CD4-positive, alpha-beta T cell treated with Interleukin-15 for 4 hours (primary cell): ENCODE data around the gene GAS2L1.
"Not testable (repeated sequence)": the region's sequence is repeated elsewhere in the genome, so short reads cannot be mapped to it uniquely, and the experiment has no call there.

ENCODE experiments used
- DNase-seq: peaks from one replicate; pipeline ENCODE4 v3.0.0-alpha.2; 2020; ENCODE audit warnings: low spot score

The GAS2L1 gene

GRCh38 chr22:29342177-29342576, 35.7 kb downstream of the GAS2L1 start:
- no peak for DNase-seq

- DNase-seq = no peak
Observed at GRCh38 chr22:29342577-29343312, 36.3 kb downstream of the GAS2L1 start.

GRCh38 chr22:29343313-29343805, 36.9 kb downstream of the GAS2L1 start:
- no peak for DNase-seq

GRCh38 chr22:29344137-29344536, 37.7 kb downstream of the GAS2L1 start:
- no peak for DNase-seq

DNA sequence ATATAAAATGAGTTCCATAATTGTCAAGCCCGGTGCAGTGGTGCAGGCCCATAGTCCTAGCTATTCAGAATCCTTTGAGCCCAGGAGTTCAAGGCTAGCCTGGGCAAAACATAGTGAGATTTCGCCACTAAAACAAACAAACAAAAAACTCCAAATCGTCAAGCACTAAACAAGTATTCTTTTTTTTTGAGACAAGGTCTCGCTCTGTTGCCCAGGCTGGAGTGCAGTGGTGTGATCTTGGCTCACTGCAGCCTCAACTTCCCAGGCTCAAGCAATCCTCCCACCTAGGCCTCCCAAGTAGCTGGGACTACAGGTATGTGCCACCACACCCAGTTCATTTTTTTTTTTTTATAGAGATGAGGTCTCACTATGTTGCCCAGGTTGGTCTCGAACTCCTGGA, 38.4 kb downstream of the GAS2L1 start:
- DNase-seq = not testable (repeated sequence)

DNA sequence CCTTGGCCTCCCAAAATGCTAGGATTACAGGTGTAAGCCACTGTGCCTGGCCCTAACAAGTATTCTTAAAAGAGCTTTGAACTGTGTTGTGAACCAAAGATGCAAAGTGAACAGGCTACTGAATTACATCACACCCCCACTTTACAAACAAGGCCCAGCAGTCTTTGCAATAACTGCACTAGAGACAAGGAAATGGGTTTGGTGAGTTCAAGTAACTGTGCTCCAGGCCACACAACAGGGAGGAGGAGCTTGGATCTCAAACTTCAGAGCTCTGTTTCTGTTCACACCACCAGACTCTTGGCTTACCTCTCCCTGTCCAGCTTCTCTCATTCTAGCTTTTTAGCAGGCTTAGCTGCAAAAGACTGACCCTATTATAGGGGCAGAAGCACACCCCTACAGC, 39.5 kb downstream of the GAS2L1 start:
- DNase-seq = no peak

DNA sequence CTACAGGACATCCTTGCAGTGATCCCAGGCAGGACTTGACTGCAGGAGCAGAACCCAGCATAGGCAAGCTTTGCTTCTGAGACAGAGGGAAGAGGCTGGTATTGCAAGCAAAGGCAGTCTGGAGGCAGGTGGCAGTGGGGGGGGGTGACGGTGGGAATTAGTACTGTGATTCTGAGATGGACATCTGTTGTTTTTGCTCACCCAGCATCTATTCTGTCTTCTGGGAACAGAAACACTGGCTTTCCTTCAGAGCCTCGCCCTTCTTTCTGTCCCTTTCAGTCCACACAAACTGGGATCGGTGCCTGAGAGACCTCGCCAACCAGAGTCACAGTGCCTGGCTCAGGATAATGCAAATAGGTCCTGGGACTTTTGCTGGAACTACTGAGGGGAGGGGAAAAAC, 40.2 kb downstream of the GAS2L1 start:
- DNase-seq = no peak

GRCh38 chr22:29348041-29348440, 41.6 kb downstream of the GAS2L1 start:
- DNase-seq = no peak

GRCh38 chr22:29348956-29349355, 42.5 kb downstream of the GAS2L1 start:
- DNase-seq = no peak

DNA sequence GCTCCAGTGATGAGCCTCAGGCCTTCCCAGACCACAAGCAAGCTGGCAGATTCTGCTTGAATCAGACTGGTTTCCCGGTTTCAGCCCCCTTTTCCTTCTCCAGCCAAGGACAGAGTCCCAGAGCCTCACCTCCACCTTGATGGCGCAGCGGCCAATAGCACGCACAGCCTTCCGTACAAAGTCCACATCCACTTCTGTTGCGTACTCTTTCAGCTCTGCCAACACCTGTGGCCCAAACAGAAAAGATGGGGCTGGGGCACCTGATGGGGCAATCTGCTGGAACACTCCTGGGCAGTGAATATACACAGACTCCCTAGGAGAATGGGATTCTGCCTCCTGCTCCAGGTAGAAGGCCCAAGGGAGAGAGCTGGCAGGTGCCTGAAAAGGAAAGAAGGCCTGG, 44.6 kb downstream of the GAS2L1 start:
- no peak for DNase-seq

DNA sequence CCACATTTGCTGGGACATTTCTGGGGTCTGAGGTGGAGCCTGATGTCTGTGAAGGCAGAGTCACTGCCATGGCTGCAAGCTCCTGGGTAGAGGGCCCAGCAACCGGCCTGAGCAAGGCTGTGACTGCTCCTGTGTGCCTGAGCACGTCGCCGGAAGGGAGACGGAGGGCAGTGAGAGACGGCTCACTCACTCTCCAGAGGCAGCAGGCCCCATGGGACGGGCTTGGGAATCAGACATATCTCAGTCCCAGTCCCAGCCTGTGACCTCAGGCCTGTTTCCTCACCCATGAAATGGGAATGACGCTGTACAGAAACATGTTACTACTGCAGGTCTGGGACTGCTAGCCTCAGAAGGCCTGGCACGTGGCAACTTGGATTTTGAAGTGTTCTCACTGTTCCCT, 45.4 kb downstream of the GAS2L1 start:
- DNase-seq = no peak

DNA sequence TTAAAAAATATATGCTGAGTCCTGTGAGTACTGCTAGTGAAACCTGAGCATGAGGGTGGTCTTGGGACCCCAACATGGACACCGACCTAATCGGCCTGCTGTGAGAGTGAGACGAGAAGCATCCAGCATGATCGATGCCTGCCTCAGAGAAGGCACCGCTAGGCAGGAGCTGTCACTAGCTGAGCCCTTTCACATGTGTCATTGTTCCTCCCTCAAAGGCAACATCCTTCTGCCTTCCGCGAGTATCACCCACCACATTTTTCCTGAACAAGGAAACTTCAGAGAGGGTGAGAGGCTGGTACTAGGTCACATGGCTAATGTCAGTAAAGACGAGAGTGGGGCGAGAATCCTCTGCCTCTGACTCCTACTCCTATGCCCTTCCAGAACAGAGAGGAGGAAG, 46.3 kb downstream of the GAS2L1 start:
- DNase-seq = no peak

GRCh38 chr22:29353286-29353685, 46.8 kb downstream of the GAS2L1 start:
- DNase-seq = no peak

DNA sequence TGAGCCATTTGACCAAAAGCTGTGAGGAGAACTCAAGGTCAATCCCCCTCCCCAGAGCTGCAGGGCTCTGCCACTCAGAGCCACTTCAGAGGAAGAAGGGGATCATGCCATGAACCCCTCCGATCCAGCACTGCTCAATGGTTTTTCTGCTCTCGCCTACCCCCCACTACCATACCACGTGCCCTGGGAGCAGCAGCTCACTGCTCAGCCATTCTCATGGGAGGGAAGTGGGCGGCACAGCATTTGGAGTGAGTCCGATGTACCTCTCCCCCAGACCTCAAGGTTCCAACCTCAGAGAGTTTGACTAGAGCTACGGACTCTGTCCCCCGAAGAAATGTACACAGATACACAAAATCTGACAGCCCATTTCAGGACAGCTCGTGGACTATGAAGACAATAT, 47.4 kb downstream of the GAS2L1 start:
- no peak for DNase-seq

- not testable (repeated sequence) for DNase-seq
Observed at GRCh38 chr22:29357193-29357890, 50.9 kb downstream of the GAS2L1 start.

DNA sequence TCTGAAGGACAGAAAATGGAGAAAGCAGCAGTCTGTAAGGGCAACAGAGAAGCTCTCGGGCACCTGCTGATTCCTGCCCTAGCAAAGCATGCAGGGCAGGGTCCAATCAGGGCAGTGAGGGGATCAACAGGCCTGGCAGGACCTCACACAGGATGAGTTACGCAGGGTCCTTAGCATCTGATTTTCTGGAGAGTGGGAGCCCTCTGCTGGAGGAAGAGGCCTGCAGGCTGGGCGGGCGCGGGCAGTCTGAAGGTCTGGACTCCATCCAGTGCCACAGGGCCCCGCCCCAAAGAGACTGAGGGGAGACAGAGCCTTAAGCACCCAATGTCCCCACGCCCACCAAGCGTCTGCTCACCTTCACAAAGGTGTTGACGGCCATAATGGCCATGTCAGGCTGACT, 53.0 kb downstream of the GAS2L1 start:
- DNase-seq = no peak
